ENCODE data around the gene MOV10.

Gene MOV10

GRCh38 chr1:112674440-112674985, at the start of gene MOV10:
Gene MOV10 (plus strand): TSS chr1:112674659. CDS start chr1:112674913, 254 bp downstream.
- peak; percentile 74 for DNase-seq (ENCODE audit: low read depth)
- H3K4me3 ChIP-seq (ENCODE audit: low read length), result peak within 1 kb of the TSS; percentile 92
- no peak for TF ChIP-seq CTCF (IDR thresholded peaks at IDR 0.05; ENCODE audit: insufficient read depth, low read depth, low read length, missing control alignments)

GRCh38 chr1:112625696-112626095, 48.8 kb upstream of the MOV10 start:
- no peak for DNase-seq (ENCODE audit: low read depth)
- no peak overlapping the region for H3K4me3 ChIP-seq (ENCODE audit: low read length)
- TF ChIP-seq CTCF (IDR thresholded peaks at IDR 0.05; ENCODE audit: insufficient read depth, low read depth, low read length, missing control alignments), result no peak

- no peak for TF ChIP-seq CTCF (IDR thresholded peaks at IDR 0.05; ENCODE audit: insufficient read depth, low read depth, low read length, missing control alignments)
- H3K4me3 ChIP-seq (ENCODE audit: low read length), result no peak overlapping the region
- DNase-seq (ENCODE audit: low read depth), result no peak
Observed at GRCh38 chr1:112626193-112626592, 48.3 kb upstream of the MOV10 start.

- H3K4me3 ChIP-seq (ENCODE audit: low read length), result no peak overlapping the region
- DNase-seq (ENCODE audit: low read depth), result no peak
- no peak for TF ChIP-seq CTCF (IDR thresholded peaks at IDR 0.05; ENCODE audit: insufficient read depth, low read depth, low read length, missing control alignments)
Observed at GRCh38 chr1:112626887-112627286, 47.6 kb upstream of the MOV10 start.

- no peak overlapping the region for H3K4me3 ChIP-seq (ENCODE audit: low read length)
- TF ChIP-seq CTCF (IDR thresholded peaks at IDR 0.05; ENCODE audit: insufficient read depth, low read depth, low read length, missing control alignments), result no peak
- no peak for DNase-seq (ENCODE audit: low read depth)
Observed at GRCh38 chr1:112628516-112628915, 45.9 kb upstream of the MOV10 start.

- TF ChIP-seq CTCF (IDR thresholded peaks at IDR 0.05; ENCODE audit: insufficient read depth, low read depth, low read length, missing control alignments), result no peak
Observed at GRCh38 chr1:112629256-112629655, 45.2 kb upstream of the MOV10 start.

GRCh38 chr1:112633628-112634027, 40.8 kb upstream of the MOV10 start:
- no peak overlapping the region for H3K4me3 ChIP-seq (ENCODE audit: low read length)
- no peak for TF ChIP-seq CTCF (IDR thresholded peaks at IDR 0.05; ENCODE audit: insufficient read depth, low read depth, low read length, missing control alignments)
- no peak for DNase-seq (ENCODE audit: low read depth)

More at GRCh38 chr1:112629256-112629655, 45.2 kb upstream of the MOV10 start:
- no peak overlapping the region for H3K4me3 ChIP-seq (ENCODE audit: low read length)
- DNase-seq (ENCODE audit: low read depth), result no peak

All from epithelial cell of esophagus (primary cell).